OCI-LY3 (cell line): ENCODE measurements around the gene ZNF710.

Experiments
- H2AFZ ChIP-seq: fragments of 200-600, 300-600 bp; shearing (Covaris generic); 2 replicates; pipeline ENCODE4 v1.6.0; 2014; ENCODE audit warnings: antibody characterized with exemption, low read depth, low read length
- H3K27ac ChIP-seq: fragments of 200-600, 300-600 bp; sonication (generic); 2 replicates; pipeline ENCODE4 v1.5.1; 2014; ENCODE audit warnings: mild to moderate bottlenecking, low read length, moderate library complexity, mixed read lengths
- H3K27me3 ChIP-seq: fragments of 200-600, 300-600 bp; sonication (generic); 2 replicates; pipeline ENCODE4 v1.6.1; 2014; ENCODE audit warnings: low read depth, low read length, mixed read lengths
- H3K36me3 ChIP-seq: fragments of 200-600, 300-600 bp; sonication (generic); replicated peaks from 2 replicates; pipeline ENCODE3; 2014; ENCODE audit warnings: low read depth, low read length, mixed read lengths
- H3K4me1 ChIP-seq: fragments of 300-600, 200-600 bp; sonication (generic); 2 replicates; pipeline ENCODE4 v1.6.1; 2014; ENCODE audit warnings: low read length, mixed read lengths
- H3K4me2 ChIP-seq: fragments of 200-600, 300-600 bp; sonication (generic); 2 replicates; pipeline ENCODE4 v1.6.1; 2014; ENCODE audit warnings: low read length, mixed read lengths
- H3K4me3 ChIP-seq: fragments of 300-600, 200-600 bp; sonication (generic); 2 replicates; pipeline ENCODE4 v1.5.1; 2014; ENCODE audit warnings: antibody characterized with exemption, mild to moderate bottlenecking, low read length, moderate library complexity
- H3K79me2 ChIP-seq: fragments of 300-600, 200-600 bp; shearing (Covaris generic); 2 replicates; pipeline ENCODE4 v1.6.1; 2014; ENCODE audit warnings: mild to moderate bottlenecking, low read length, mixed read lengths
- H3K9ac ChIP-seq: fragments of 300-600, 200-600 bp; shearing (Covaris generic); 2 replicates; pipeline ENCODE4 v1.6.0; 2014; ENCODE audit warnings: mild to moderate bottlenecking, low read length, moderate library complexity
- H3K9me3 ChIP-seq: fragments of 200-600, 300-600 bp; shearing (Covaris generic); 2 replicates; pipeline ENCODE4 v1.6.1; 2014; ENCODE audit warnings: low read length, mixed read lengths; ENCODE audit not compliant: insufficient read depth
- H4K20me1 ChIP-seq: fragments of 200-600, 300-600 bp; sonication (generic); 2 replicates; pipeline ENCODE4 v1.6.1; 2016; ENCODE audit warnings: low read length, mixed read lengths; ENCODE audit not compliant: insufficient read depth
- EZH2phosphoT487 ChIP-seq: fragments of 200-600 bp; shearing (Covaris generic); IDR thresholded peaks from 2 replicates; pipeline ENCODE4 v1.6.1; 2018; ENCODE audit warnings: antibody characterized with exemption, mixed run types, low read depth
- TF ChIP-seq, protein P1 (sequence below): fragments of 200-600, 300-600 bp; sonication (generic); IDR thresholded peaks from 2 replicates; pipeline ENCODE4 v1.5.1; 2014; ENCODE audit warnings: antibody characterized with exemption, low read length, low read depth

The ZNF710 gene

DNA sequence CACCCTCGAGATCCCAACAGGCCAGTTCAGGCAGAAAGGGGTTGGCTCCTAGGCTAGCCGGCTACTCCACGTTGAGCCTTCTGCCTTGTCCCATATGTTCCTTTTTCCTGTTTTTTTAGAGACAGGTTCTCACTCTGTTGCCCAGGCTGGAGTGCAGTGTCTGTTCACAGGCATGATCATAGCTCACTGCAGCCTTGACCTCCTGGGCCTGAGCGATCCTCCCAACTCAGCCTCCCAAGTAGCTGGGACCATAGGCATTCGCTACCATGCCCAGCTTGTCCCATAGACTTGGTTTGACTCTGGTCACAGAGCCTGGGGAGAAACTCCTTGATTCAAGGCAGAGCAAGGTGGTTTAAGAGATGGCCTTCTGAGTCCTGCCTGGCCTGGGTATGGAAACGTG lies 32.3 kb downstream of the ZNF710 start:
- H3K9me3 ChIP-seq = no peaks in the 10 kb centered on the region
- TF ChIP-seq EZH2phosphoT487 = no peak
- TF ChIP-seq, protein P1, sequence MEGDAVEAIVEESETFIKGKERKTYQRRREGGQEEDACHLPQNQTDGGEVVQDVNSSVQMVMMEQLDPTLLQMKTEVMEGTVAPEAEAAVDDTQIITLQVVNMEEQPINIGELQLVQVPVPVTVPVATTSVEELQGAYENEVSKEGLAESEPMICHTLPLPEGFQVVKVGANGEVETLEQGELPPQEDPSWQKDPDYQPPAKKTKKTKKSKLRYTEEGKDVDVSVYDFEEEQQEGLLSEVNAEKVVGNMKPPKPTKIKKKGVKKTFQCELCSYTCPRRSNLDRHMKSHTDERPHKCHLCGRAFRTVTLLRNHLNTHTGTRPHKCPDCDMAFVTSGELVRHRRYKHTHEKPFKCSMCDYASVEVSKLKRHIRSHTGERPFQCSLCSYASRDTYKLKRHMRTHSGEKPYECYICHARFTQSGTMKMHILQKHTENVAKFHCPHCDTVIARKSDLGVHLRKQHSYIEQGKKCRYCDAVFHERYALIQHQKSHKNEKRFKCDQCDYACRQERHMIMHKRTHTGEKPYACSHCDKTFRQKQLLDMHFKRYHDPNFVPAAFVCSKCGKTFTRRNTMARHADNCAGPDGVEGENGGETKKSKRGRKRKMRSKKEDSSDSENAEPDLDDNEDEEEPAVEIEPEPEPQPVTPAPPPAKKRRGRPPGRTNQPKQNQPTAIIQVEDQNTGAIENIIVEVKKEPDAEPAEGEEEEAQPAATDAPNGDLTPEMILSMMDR = no peak
- H3K27ac ChIP-seq = peak overlapping the region; percentile 97; the same call in 1 of the 2 replicates
- H3K79me2 ChIP-seq = peaks cover 97% of the 10 kb centered on the region
- H3K27me3 ChIP-seq = no peaks in the 10 kb centered on the region
- peaks cover 2% of the 10 kb centered on the region; the same call in 1 of the 2 replicates for H4K20me1 ChIP-seq
- H3K9ac ChIP-seq = no peak overlapping the region
- H3K4me1 ChIP-seq = peaks cover 77% of the 10 kb centered on the region
- H3K4me3 ChIP-seq = no peak overlapping the region
- H3K36me3 ChIP-seq = peaks cover 36% of the 10 kb centered on the region
- no peak overlapping the region for H3K4me2 ChIP-seq
- no peak overlapping the region for H2AFZ ChIP-seq

DNA sequence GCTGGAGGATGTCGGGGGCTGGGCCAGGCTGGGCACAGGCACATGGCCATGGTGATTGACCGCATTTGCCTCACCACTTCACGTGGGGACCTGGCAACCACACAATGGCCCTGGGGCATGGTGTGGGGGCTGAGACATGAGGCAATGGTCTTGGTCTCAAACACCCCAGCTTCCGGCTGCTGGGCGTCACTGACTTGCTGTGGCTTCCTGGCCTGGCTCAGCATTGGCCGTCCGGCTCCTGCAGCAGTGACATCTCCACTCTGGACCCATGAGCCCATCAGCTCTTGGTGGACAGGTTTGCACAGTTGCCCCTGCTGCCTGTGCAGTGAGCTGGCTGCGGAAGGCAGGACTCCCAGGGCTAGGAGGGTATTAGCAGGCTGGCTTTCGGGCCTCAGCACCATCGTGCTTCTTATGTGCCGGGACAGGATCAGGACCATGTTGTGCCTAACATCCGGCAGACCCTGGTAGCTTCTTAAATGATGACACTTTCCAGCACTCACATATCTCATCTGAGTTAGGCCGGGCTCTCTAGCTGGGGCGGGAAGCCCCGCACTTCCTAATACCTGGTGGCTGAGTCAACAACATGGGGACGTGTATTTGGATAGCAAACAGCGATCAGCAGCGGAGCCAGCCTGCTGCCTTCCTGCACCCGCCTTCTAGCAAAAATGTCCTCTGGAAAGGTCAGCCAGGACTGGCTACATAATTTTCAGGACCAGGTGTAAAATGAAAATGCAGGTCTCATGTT lies 34.1 kb downstream of the ZNF710 start:
- H3K4me1 ChIP-seq = peaks cover 89% of the 10 kb centered on the region
- peaks cover 31% of the 10 kb centered on the region for H3K36me3 ChIP-seq
- no peaks in the 10 kb centered on the region for H3K9me3 ChIP-seq
- no peak overlapping the region for H2AFZ ChIP-seq
- no peak overlapping the region for H3K4me3 ChIP-seq
- no peak overlapping the region for H3K9ac ChIP-seq
- H3K4me2 ChIP-seq = no peak overlapping the region
- H3K79me2 ChIP-seq = peaks cover 97% of the 10 kb centered on the region
- TF ChIP-seq, protein P1 = no peak
- no peak for TF ChIP-seq EZH2phosphoT487
- H3K27ac ChIP-seq = peak overlapping the region; percentile 51
- no peaks in the 10 kb centered on the region for H3K27me3 ChIP-seq
- no peaks in the 10 kb centered on the region for H4K20me1 ChIP-seq

DNA sequence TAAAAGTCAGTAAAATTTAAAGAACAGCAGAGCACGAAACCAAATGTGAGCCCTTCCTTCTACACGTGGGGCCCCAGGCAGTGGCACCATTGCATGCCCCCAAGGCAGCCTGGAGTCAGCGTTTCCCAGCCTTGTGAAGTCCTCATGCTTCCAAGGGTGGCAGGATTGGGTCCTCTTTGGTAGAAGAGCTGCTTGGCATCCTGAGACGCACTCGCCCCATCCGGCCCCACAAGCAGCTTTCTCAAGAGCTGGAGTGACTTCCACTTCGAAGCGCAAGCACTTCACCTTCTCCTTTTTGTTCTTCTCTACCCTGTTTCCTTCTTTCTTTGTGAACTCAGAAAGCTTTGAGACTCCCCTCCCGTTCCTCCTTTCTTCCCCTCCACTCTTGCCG lies 34.7 kb downstream of the ZNF710 start:
- Histone ChIP-seq H3K4me3 (no peak overlapping the region), H3K9ac (no peak overlapping the region), H3K4me1 (peaks cover 90% of the 10 kb centered on the region), H3K27ac (peak overlapping the region; percentile 51; the same call in 1 of the 2 replicates), H2AFZ (no peak overlapping the region), H3K4me2 (no peak overlapping the region), H4K20me1 (no peaks in the 10 kb centered on the region), H3K27me3 (no peaks in the 10 kb centered on the region), H3K79me2 (peaks cover 99% of the 10 kb centered on the region), H3K9me3 (no peaks in the 10 kb centered on the region), H3K36me3 (peaks cover 29% of the 10 kb centered on the region)
- TF ChIP-seq, protein P1 = no peak
- TF ChIP-seq EZH2phosphoT487 = no peak

DNA sequence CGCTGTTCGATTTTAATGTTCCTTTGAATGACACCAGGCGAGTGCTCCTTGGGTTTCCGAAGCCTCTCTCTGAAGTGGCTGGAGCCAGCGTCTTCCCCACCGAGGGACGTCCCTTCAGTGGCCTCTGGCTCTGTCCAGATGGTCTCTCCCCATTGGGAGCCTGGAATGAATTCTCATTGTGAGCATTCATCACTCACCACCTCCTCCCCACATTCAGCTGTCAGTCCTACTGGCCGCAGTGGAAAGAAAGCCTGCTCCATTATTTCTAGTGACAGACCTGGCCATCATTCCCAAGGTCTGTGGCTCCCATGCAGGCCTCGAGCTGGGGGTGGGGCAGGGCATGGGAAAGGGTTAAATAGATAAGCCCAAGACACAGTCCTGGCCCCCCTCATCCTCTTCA lies 35.2 kb downstream of the ZNF710 start:
- Histone ChIP-seq H3K27ac (peak overlapping the region; percentile 91; the same call in 1 of the 2 replicates), H3K4me2 (no peak overlapping the region), H3K4me1 (peaks cover 90% of the 10 kb centered on the region), H3K4me3 (no peak overlapping the region), H2AFZ (no peak overlapping the region), H3K9ac (no peak overlapping the region), H3K79me2 (peaks cover 99% of the 10 kb centered on the region), H3K36me3 (peaks cover 29% of the 10 kb centered on the region), H3K27me3 (no peaks in the 10 kb centered on the region), H4K20me1 (no peaks in the 10 kb centered on the region), H3K9me3 (no peaks in the 10 kb centered on the region)
- TF ChIP-seq, protein P1 = no peak
- TF ChIP-seq EZH2phosphoT487 = no peak
